HepG2 (cell line): ENCODE data around the gene OGFOD3. TPM values are rescaled to one million over a fixed set of nuclear protein-coding genes. Genes with fewer than 3 reads are reported as not detected.

Experiments used
- CENPX ChIP-seq: sonication (generic); formaldehyde crosslinking; IDR thresholded peaks from 2 replicates; pipeline ENCODE4 v1.9.0; 2021; ENCODE audit warnings: mild to moderate bottlenecking, missing genetic modification reagents, moderate library complexity
- DMTF1 ChIP-seq: sonication (generic); formaldehyde crosslinking; IDR thresholded peaks from 2 replicates; pipeline ENCODE4 v1.4.0; 2020; ENCODE audit warnings: mild to moderate bottlenecking, missing genetic modification reagents
- FOXP1 ChIP-seq, 2 experiments: fragments of 450-650 bp in 1 of 2; IDR thresholded peaks; 2 replicates each; pipeline ENCODE4 v1.6.1; 2017 to 2018; ENCODE audit warnings: antibody characterized with exemption in 1 of 2
- GABPA ChIP-seq, 2 experiments: IDR thresholded peaks; 2 replicates each; pipeline ENCODE4 v1.6.1; 2011 to 2016; ENCODE audit warnings: low read depth in 2 of 2, low read length in 1 of 2, missing biosample characterization in 1 of 2, missing genetic modification characterization in 1 of 2
- HNRNPL ChIP-seq: fragments of 200-400 bp; formaldehyde crosslinking; IDR thresholded peaks from 2 replicates; pipeline ENCODE4 v1.6.1; 2017; ENCODE audit warnings: mild to moderate bottlenecking, low read depth, low read length
- NR2F1 ChIP-seq, 2 experiments: fragments of 450-650 bp in 1 of 2; formaldehyde crosslinking in 1 of 2; IDR thresholded peaks; 2 replicates each; pipeline versions ENCODE4 v1.5.0 to v1.6.1; 2016 to 2020; ENCODE audit warnings: mild to moderate bottlenecking in 1 of 2, missing compliant biosample characterization in 1 of 2, missing genetic modification reagents in 1 of 2, moderate library complexity in 1 of 2
- PRDM15 ChIP-seq: sonication (generic); formaldehyde crosslinking; IDR thresholded peaks from 2 replicates; pipeline ENCODE4 v1.4.0; 2020; ENCODE audit warnings: missing genetic modification reagents
- ZNF33B ChIP-seq: sonication (generic); formaldehyde crosslinking; IDR thresholded peaks from 2 replicates; pipeline ENCODE4 v1.5.1; 2020; ENCODE audit warnings: mild to moderate bottlenecking, missing genetic modification reagents
- ZNF350 ChIP-seq: sonication (generic); formaldehyde crosslinking; IDR thresholded peaks from 2 replicates; pipeline ENCODE4 v1.4.0; 2020; ENCODE audit warnings: mild to moderate bottlenecking, low read depth, missing genetic modification reagents, borderline replicate concordance
- ZNF619 ChIP-seq: sonication (generic); formaldehyde crosslinking; IDR thresholded peaks from 2 replicates; pipeline ENCODE4 v1.4.0; 2020; ENCODE audit warnings: mild to moderate bottlenecking, missing genetic modification reagents
- ZNF670 ChIP-seq: sonication (generic); formaldehyde crosslinking; IDR thresholded peaks from 2 replicates; pipeline ENCODE4 v1.8.0; 2022; ENCODE audit warnings: mild to moderate bottlenecking, missing genetic modification reagents, borderline replicate concordance
- ZNF777 ChIP-seq: sonication (generic); formaldehyde crosslinking; IDR thresholded peaks from 2 replicates; pipeline ENCODE4 v1.4.0; 2020; ENCODE audit warnings: missing genetic modification reagents
- ZSCAN20 ChIP-seq: sonication (generic); formaldehyde crosslinking; IDR thresholded peaks from 2 replicates; pipeline ENCODE4 v1.4.0; 2020; ENCODE audit warnings: missing genetic modification reagents, mild to moderate bottlenecking, borderline replicate concordance
- polyA plus RNA-seq, 8 experiments: library from polyadenylated mRNA; depleted of rRNA in 3 of 8; stranded (reverse) in 7 of 8; unstranded in 1 of 8; fragments of >200 nt; fragmentation: Illumina TruSeq in 4 of 8; extraction: Trizol in 4 of 8; gene quantifications; 2 replicates each; pipeline versions ENCODE4 v1.2.1 to v1.2.3, GENCODE V29; 2011 to 2016; ENCODE audit warnings: low read depth in 4 of 8, missing spikeins in 1 of 8, mixed read lengths in 1 of 8; ENCODE audit not compliant: insufficient read depth in 1 of 8
- total RNA-seq, 5 experiments: library from RNA; depleted of rRNA; stranded (reverse); fragments of >200 nt; fragmentation: Illumina TruSeq; extraction: Trizol; gene quantifications; 2 replicates each; pipeline ENCODE4 v1.2.3, GENCODE V29; 2016; ENCODE audit warnings: low read depth in 1 of 5
- TF ChIP-seq, protein P1 (sequence below): sonication (generic); formaldehyde crosslinking; IDR thresholded peaks from 2 replicates; pipeline ENCODE4 v1.8.0; 2022; ENCODE audit warnings: mild to moderate bottlenecking, missing genetic modification reagents, borderline replicate concordance
- TF ChIP-seq, protein P2 (sequence below): sonication (generic); formaldehyde crosslinking; IDR thresholded peaks from 2 replicates; pipeline ENCODE4 v1.8.0; 2022; ENCODE audit warnings: low read depth, missing genetic modification reagents
- TF ChIP-seq, protein P3 (sequence below): IDR thresholded peaks from 2 replicates; pipeline ENCODE4 v1.6.1; 2016; ENCODE audit warnings: missing compliant biosample characterization, missing genetic modification reagents, borderline replicate concordance

Gene OGFOD3
- total and polyA plus RNA-seq, 2 of the 13 experiments (the other 11 are each of a cell fraction or from before 2014, with no cell fraction given), result 40.0 to 42.1 TPM

GRCh38 chr17:82461827-82462524 is 43.6 kb upstream of the OGFOD3 start (continued):
- peak; percentile 61; the same call in 1 of the 2 replicates for TF ChIP-seq ZSCAN20
- TF ChIP-seq ZNF670, result no peak
- TF ChIP-seq HNRNPL, result 0 out of 2 replicates have a peak, but pooled peaks have one; percentile 36
- TF ChIP-seq DMTF1, result no peak
- TF ChIP-seq, protein P1, sequence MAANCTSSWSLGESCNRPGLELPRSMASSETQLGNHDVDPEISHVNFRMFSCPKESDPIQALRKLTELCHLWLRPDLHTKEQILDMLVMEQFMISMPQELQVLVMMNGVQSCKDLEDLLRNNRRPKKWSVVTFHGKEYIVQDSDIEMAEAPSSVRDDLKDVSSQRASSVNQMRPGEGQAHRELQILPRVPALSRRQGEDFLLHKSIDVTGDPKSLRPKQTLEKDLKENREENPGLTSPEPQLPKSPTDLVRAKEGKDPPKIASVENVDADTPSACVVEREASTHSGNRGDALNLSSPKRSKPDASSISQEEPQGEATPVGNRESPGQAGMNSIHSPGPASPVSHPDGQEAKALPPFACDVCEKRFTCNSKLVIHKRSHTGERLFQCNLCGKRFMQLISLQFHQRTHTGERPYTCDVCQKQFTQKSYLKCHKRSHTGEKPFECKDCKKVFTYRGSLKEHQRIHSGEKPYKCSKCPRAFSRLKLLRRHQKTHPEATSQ, result no peak
- TF ChIP-seq FOXP1 (IDR thresholded peaks at IDR 0.05), result no peak
- TF ChIP-seq FOXP1 (CRISPR knock-in tag; IDR thresholded peaks at IDR 0.05), result 0 out of 2 replicates have a peak, but pooled peaks have one; percentile 39
- TF ChIP-seq ZNF777, result no peak
- no peak for TF ChIP-seq NR2F1 (CRISPR knock-in tag; IDR thresholded peaks at IDR 0.05)
- peak; percentile 71; the same call in 1 of the 2 replicates for TF ChIP-seq ZNF619 (CRISPR knock-in tag)
- TF ChIP-seq, protein P2, sequence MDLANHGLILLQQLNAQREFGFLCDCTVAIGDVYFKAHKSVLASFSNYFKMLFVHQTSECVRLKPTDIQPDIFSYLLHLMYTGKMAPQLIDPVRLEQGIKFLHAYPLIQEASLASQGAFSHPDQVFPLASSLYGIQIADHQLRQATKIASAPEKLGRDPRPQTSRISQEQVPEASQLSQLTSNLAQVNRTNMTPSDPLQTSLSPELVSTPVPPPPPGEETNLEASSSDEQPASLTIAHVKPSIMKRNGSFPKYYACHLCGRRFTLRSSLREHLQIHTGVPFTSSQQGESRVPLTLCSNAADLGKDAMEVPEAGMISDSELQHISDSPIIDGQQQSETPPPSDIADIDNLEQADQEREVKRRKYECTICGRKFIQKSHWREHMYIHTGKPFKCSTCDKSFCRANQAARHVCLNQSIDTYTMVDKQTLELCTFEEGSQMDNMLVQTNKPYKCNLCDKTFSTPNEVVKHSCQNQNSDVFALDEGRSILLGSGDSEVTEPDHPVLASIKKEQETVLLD (CRISPR knock-in tag), result no peak
- TF ChIP-seq CENPX (CRISPR knock-in tag), result no peak
- TF ChIP-seq, protein P3, sequence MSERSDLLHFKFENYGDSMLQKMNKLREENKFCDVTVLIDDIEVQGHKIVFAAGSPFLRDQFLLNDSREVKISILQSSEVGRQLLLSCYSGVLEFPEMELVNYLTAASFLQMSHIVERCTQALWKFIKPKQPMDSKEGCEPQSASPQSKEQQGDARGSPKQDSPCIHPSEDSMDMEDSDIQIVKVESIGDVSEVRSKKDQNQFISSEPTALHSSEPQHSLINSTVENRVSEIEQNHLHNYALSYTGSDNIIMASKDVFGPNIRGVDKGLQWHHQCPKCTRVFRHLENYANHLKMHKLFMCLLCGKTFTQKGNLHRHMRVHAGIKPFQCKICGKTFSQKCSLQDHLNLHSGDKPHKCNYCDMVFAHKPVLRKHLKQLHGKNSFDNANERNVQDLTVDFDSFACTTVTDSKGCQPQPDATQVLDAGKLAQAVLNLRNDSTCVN (CRISPR knock-in tag), result no peak; the same call in 1 of the 2 replicates
- TF ChIP-seq ZNF33B (CRISPR knock-in tag), result no peak
- no peak for TF ChIP-seq PRDM15
- no peak for TF ChIP-seq GABPA (IDR thresholded peaks at IDR 0.05; ENCODE audit: low read depth, low read length)
- no peak for TF ChIP-seq GABPA (CRISPR knock-in tag; IDR thresholded peaks at IDR 0.05; ENCODE audit: low read depth)
- TF ChIP-seq ZNF350 (CRISPR knock-in tag), result peak; percentile 73; the same call in 1 of the 2 replicates
